ENCODE data around the gene HDGFL2.

GRCh38 chr19:4454747-4455718 is 17.1 kb upstream of the HDGFL2 start:
- TF ChIP-seq, protein P1, sequence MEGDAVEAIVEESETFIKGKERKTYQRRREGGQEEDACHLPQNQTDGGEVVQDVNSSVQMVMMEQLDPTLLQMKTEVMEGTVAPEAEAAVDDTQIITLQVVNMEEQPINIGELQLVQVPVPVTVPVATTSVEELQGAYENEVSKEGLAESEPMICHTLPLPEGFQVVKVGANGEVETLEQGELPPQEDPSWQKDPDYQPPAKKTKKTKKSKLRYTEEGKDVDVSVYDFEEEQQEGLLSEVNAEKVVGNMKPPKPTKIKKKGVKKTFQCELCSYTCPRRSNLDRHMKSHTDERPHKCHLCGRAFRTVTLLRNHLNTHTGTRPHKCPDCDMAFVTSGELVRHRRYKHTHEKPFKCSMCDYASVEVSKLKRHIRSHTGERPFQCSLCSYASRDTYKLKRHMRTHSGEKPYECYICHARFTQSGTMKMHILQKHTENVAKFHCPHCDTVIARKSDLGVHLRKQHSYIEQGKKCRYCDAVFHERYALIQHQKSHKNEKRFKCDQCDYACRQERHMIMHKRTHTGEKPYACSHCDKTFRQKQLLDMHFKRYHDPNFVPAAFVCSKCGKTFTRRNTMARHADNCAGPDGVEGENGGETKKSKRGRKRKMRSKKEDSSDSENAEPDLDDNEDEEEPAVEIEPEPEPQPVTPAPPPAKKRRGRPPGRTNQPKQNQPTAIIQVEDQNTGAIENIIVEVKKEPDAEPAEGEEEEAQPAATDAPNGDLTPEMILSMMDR (IDR thresholded peaks at IDR 0.05), result no peak
- TF ChIP-seq POLR2AphosphoS5 (IDR thresholded peaks at IDR 0.05) (no peak), POLR2A (IDR thresholded peaks at IDR 0.05) (no peak)

Data from breast epithelium (tissue), 3 donors.